Cardiac muscle cell (in vitro differentiated cells and primary cell): ENCODE results near the gene SUPT6H. TPM values are rescaled to one million over a fixed set of nuclear protein-coding genes. Genes with fewer than 3 reads are reported as not detected.
"Not testable (repeated sequence)": the region's sequence is repeated elsewhere in the genome, so short reads cannot be mapped to it uniquely, and the experiment has no call there.

ENCODE experiments used
- DNase-seq, 2 donors: peaks; one replicate each; pipeline versions ENCODE4 v3.0.0 to v3.0.0-alpha.2; 2010 to 2017; ENCODE audit warnings: low read depth in 1 of 2, low spot score in 1 of 2
- H3K27ac ChIP-seq: fragments of 200-600 bp; sonication (generic); 2 replicates; pipeline ENCODE4 v1.5.1; 2016
- H3K27me3 ChIP-seq: fragments of 200-600 bp; sonication (generic); 2 replicates; pipeline ENCODE4 v1.6.0; 2016; ENCODE audit warnings: control low read depth
- H3K36me3 ChIP-seq: fragments of 200-600 bp; sonication (generic); 2 replicates; pipeline ENCODE4 v1.5.1; 2016; ENCODE audit warnings: control low read depth
- H3K4me1 ChIP-seq: fragments of 200-600 bp; sonication (generic); 2 replicates; pipeline ENCODE4 v1.8.1; 2017; ENCODE audit warnings: low read depth, mild to moderate bottlenecking, mixed run types
- H3K4me3 ChIP-seq: fragments of 200-600 bp; sonication (generic); 2 replicates; pipeline ENCODE4 v1.5.1; 2016; ENCODE audit warnings: mild to moderate bottlenecking
- H3K9me3 ChIP-seq: fragments of 200-600 bp; sonication (generic); 2 replicates; pipeline ENCODE4 v1.5.1; 2017; ENCODE audit warnings: low read depth, mild to moderate bottlenecking, control low read depth
- polyA plus RNA-seq: library from polyadenylated mRNA; unstranded; fragments of >200 nt; fragmentation: Nextera tagmentation; extraction: Ambion mirVana; gene quantifications from 2 replicates; pipeline ENCODE4 v1.2.1, GENCODE V29; 2016
- total RNA-seq: library from RNA; depleted of rRNA; stranded (reverse); fragments of >200 nt; gene quantifications from 2 replicates; pipeline ENCODE4 v1.2.3, GENCODE V29; 2016
- TF ChIP-seq, protein P1 (sequence below): IDR thresholded peaks from 2 replicates; pipeline ENCODE4 v1.5.1; 2012; ENCODE audit warnings: low read depth, mild to moderate bottlenecking, low read length

The SUPT6H gene
- total and polyA plus RNA-seq, 2 experiments from 2014 or later: 29.7 to 67.8 TPM

- H3K27me3 ChIP-seq: no peaks in the 10 kb centered on the region
- H3K27ac ChIP-seq: peak overlapping the region; percentile 90
- H3K4me3 ChIP-seq: peak overlapping the region; percentile 50
- H3K9me3 ChIP-seq: no peaks in the 10 kb centered on the region
- H3K36me3 ChIP-seq: peaks cover 28% of the 10 kb centered on the region
- TF ChIP-seq, protein P1, sequence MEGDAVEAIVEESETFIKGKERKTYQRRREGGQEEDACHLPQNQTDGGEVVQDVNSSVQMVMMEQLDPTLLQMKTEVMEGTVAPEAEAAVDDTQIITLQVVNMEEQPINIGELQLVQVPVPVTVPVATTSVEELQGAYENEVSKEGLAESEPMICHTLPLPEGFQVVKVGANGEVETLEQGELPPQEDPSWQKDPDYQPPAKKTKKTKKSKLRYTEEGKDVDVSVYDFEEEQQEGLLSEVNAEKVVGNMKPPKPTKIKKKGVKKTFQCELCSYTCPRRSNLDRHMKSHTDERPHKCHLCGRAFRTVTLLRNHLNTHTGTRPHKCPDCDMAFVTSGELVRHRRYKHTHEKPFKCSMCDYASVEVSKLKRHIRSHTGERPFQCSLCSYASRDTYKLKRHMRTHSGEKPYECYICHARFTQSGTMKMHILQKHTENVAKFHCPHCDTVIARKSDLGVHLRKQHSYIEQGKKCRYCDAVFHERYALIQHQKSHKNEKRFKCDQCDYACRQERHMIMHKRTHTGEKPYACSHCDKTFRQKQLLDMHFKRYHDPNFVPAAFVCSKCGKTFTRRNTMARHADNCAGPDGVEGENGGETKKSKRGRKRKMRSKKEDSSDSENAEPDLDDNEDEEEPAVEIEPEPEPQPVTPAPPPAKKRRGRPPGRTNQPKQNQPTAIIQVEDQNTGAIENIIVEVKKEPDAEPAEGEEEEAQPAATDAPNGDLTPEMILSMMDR: no peak
- peaks cover 21% of the 10 kb centered on the region for H3K4me1 ChIP-seq
- DNase-seq: peak; percentile 61 to 67
Observed at GRCh38 chr17:28718333-28719020, 56.5 kb downstream of the SUPT6H start.

DNA sequence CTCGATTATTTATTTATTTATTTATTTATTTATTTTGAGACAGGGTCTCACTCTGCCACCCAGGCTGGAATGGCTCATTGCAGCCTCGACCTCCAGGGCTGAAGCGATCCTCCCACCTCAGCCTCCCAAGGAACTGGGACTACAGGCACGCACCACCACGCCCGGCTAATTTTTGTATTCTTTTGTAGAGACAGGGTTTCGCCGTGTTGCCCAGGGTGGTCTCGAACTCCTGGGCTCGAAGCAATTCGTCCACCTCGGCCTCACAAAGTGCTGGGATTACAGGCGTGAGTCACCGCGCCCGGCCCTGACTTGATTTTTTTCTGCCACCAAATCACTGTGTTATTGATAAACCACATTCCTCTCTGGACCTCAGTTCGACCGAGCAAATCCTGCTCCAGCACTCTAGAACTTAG is 57.0 kb downstream of the SUPT6H start:
- H3K27ac ChIP-seq: peak overlapping the region; percentile 90
- peaks cover 21% of the 10 kb centered on the region for H3K4me1 ChIP-seq
- H3K27me3 ChIP-seq: no peaks in the 10 kb centered on the region
- TF ChIP-seq, protein P1: no peak
- peak overlapping the region; percentile 88 for H3K4me3 ChIP-seq
- H3K36me3 ChIP-seq: peaks cover 29% of the 10 kb centered on the region
- H3K9me3 ChIP-seq: no peaks in the 10 kb centered on the region
- no peak for DNase-seq

DNA sequence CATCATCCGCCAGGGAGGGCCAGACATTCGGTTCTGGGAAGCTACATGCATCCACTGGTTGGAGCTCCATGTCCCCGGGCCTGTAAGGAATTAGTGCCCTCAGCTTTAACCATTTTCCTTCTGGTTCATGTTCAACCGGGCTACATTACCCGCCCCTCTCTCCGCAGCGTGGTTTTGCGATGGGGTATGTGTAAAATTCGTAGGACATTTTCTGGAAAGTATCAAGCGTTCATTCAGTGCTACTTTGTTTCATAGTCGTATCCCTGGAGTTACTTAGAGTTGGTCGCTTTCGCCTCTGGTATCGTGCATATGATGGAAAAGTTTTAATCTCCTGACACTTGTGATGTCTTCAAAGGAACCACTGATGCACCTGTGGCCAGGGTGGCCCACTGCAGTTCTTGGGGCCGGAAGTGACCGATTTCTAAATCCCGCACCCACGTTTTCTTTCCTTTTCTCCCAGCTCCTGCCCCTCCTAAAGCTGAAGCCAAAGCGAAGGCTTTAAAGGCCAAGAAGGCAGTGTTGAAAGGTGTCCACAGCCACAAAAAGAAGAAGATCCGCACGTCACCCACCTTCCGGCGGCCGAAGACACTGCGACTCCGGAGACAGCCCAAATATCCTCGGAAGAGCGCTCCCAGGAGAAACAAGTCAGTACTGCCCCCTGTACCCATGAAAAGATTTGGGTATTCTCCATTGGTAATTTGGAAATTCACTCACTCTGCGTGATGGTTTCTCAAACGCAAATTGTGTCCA is 58.4 kb downstream of the SUPT6H start:
- TF ChIP-seq, protein P1: peak; percentile 12
- H3K27me3 ChIP-seq: no peaks in the 10 kb centered on the region
- H3K27ac ChIP-seq: peak overlapping the region; percentile 90
- DNase-seq: no peak
- no peaks in the 10 kb centered on the region for H3K9me3 ChIP-seq
- peak overlapping the region; percentile 88 for H3K4me3 ChIP-seq
- peaks cover 21% of the 10 kb centered on the region for H3K36me3 ChIP-seq
- H3K4me1 ChIP-seq: peaks cover 21% of the 10 kb centered on the region

GRCh38 chr17:28720997-28721329 is 59.0 kb downstream of the SUPT6H start:
- Histone ChIP-seq H3K36me3 (peaks cover 21% of the 10 kb centered on the region), H3K4me1 (peaks cover 21% of the 10 kb centered on the region), H3K4me3 (peak overlapping the region; percentile 88)
- DNase-seq, H3K9me3 ChIP-seq, H3K27ac ChIP-seq, H3K27me3 ChIP-seq: not testable (repeated sequence)

GRCh38 chr17:28722417-28723158 is 60.6 kb downstream of the SUPT6H start:
- DNase-seq: no peak
- Histone ChIP-seq H3K27ac (no peak overlapping the region), H3K4me1 (peaks cover 15% of the 10 kb centered on the region), H3K9me3 (no peaks in the 10 kb centered on the region), H3K4me3 (no peak overlapping the region), H3K27me3 (no peaks in the 10 kb centered on the region), H3K36me3 (peaks cover 21% of the 10 kb centered on the region)
- TF ChIP-seq, protein P1: no peak
